ENCODE data around the gene GARRE1. TPM values are rescaled to one million over a fixed set of nuclear protein-coding genes. Genes with fewer than 3 reads are reported as not detected.
"Not testable (repeated sequence)": the region's sequence is repeated elsewhere in the genome, so short reads cannot be mapped to it uniquely, and the experiment has no call there.

Gene GARRE1
- polyA plus RNA-seq, 3 donors, result 32.4 to 32.9 (median 32.6) TPM

DNA sequence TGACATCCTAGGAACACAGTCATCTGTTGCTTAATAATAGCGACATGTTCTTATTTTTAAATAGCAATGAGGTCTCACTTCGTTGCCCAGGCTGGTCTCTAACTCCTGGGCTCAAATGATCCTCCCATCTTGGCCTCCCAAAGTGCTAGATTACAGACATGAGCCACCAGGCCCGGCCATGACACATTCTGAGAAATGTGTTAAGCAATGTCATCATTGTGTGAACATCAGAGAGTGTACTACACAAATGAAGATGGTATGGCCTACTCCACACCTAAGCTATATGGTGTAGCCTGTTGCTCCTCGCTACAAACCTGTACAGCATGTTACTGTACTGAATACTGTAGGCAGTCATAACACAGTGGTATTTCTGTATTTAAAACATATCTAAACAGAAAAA lies 24.6 kb upstream of the GARRE1 start:
- no peak for DNase-seq (ENCODE audit: low read depth in 3 of 3, low spot score in 2 of 3)

DNA sequence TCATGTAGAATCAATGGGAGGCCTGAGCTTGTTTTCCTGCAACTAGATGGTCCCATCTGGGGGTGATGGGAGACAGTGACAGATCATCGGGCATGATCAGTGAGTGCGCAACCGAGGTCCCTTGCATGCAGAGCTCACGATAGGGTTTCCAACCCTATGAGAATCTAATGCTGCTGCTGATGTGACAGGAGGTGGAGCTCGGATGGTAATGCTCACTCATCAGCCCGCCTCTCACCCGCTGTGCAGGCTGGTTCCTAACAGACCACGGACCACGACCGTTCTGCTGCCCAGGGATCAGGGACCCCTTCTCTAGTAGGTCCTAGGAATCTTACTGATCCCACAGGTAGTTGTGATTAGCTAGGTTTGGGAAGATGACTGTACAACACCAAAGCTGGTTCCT lies 23.5 kb upstream of the GARRE1 start:
- DNase-seq (ENCODE audit: low read depth in 3 of 3, low spot score in 2 of 3), result no peak

DNA sequence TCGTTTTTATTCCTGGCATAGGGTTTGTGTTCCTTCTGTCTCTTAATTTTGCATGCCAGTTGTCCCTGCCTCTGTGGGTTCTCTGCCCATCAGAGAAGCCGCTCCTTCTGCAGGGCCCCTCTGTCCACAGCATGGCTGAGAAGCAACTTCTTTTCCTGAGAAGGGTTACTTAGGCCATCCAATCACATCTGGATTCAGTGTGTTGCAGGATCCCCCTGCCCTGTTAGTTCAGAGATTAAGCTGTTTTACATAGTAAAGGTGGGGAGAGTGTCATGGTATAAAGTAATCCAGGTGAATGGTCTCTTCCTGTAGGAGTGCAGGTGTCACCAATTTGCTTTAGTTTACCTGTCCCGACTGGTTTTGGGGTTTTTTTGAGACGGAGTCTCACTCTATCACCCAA lies 22.9 kb upstream of the GARRE1 start:
- DNase-seq (ENCODE audit: low read depth in 3 of 3, low spot score in 2 of 3), result no peak

DNA sequence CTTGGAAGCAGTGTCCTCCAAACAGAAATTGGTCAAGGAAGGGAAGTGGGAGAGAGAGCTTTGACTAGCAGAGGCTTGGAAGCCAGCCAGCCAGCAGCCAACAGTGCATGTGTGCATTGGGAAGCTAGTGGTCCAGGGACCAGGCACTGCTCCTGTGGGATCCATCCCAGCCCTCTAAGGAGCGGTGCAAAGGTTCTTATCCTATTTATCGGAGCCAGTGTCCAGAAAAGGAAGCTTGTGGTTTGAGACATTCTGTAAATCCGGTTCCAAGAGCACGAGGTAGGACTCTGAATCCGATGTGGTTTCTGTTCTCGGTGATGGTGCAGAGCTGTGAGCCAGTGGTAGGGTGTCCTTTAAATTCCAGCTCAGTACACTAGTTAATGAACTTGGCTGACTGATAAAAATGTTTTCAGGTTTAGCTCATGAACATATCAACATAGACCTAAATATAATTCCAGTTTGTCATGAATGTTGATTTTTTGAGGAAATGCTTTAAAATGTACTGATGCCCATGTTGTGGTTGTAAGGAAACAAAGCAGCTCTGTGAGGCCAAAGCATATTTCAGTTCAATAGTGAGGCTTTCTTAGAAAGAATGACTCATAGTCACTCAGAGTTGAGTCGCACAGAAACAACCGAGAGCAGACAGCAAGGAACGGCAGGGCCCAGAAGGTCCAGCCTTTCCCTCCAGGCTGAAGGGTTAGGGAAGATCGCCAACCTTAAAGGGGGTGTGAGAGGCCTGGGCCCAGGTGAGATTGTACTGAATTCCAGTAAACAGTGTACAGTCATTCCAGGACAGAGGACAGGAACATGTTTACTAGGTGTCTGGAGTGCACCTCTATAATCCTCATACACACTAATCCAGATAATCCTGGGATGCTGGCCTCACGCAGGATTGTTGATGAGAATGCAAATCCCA lies 21.5 kb upstream of the GARRE1 start:
- no peak for DNase-seq (ENCODE audit: low read depth in 3 of 3, low spot score in 2 of 3)

DNA sequence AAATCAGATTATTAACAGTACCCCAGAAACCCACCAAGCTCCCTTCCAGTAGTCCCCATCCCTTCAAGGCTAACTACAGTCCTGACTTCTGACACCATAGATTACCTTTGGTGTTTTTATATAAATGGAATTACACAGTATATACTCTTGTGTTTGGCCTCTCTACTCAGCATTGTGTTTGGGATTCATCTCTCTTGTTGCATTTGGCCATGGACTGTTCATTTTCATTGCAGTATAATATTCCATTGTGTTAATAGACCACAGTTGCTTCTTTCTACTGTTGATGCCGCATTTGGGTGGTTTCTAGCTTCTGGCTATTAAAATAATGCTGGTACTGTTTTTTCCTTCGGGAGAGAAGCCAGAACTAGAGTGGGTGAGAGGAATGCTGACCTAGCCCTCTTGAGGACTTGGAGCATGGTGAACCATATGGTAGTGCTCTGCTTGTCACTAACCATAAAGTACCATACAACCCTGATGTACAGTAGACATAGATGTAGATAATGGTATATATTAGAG lies 18.9 kb upstream of the GARRE1 start:
- no peak for DNase-seq (ENCODE audit: low read depth in 3 of 3, low spot score in 2 of 3)

DNA sequence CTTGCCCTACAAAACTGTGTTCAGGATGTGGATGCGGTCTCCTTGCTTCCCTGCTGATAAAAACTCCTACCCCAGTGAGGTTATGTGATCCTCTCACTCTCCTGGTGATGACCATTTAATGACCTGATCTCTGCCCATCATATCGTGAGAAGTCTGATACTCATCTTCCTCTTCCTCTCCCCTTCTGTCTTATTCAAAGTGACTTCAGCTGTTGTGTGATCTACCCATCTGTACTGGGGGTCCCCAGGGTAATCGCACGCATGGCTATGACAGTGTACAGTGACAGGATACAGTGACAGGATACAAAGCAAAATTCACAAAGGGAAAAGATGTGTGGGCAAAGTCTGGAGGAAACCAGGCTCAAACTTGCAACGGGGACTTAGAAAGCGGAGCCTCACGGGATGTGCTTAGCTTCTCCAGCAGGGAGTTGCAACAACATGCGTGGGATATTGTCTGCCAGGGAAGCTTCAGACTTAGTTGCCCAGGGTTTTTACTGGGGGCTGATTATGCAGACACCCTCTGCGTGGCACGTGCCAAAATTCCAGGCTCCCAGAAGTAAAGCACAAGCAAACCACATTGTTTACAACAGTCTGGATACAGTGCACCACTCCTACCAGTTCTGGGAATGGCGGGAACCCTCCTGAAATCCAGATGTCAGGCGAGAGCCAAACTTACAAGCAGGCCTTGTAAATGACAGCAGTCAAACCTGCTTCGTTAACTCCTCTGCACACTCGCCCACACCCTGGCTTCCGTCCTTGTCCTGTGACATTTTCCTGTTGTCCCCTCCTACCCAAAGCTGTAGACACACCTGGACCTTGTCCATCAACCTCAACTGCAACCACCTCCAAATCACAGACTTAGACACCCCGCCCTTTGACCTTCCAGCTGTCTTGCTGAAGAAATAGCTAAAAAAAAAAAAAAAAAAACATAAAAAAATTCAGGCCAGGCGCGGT lies 18.0 kb upstream of the GARRE1 start:
- no peak for DNase-seq (ENCODE audit: low read depth in 3 of 3, low spot score in 2 of 3)

DNA sequence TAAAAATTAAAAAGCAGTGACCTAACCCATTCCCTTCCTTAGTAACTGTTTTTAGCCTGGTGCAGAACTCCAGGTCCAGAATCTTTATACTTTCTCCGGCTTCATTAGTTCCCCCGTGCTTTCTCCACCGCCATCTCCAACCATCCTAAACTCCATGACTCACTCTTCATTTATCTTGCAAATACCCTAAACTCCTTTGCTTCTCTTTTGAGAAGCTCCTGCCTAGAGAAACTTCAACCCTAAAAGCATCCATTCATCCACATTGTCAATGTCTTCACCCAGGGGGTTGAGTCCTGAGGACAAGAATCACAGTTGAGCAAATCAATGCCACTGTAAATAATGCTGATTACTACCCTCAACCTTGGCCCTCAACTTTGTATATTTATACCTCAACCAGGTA lies 17.1 kb upstream of the GARRE1 start:
- no peak for DNase-seq (ENCODE audit: low read depth in 3 of 3, low spot score in 2 of 3)

DNA sequence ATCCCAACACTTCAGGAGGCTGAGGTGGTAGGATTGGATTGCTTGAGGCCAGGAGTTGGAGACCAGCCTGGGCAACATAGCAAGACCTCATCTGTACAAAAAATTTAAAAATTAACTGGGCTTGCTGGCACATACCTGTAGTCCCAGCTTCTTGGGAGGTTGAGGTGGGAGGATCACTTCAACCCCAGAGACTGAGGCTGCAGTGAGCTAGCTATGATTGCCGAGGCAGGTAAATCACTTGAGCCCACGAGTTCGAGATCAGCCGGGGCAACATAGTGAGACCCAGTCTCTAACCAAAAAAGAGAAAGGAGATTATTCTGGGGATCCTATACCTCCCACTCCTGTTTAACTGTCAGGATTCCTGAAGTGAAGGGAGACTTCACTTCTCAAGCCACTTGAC lies 16.4 kb upstream of the GARRE1 start:
- no peak for DNase-seq (ENCODE audit: low read depth in 3 of 3, low spot score in 2 of 3)

DNA sequence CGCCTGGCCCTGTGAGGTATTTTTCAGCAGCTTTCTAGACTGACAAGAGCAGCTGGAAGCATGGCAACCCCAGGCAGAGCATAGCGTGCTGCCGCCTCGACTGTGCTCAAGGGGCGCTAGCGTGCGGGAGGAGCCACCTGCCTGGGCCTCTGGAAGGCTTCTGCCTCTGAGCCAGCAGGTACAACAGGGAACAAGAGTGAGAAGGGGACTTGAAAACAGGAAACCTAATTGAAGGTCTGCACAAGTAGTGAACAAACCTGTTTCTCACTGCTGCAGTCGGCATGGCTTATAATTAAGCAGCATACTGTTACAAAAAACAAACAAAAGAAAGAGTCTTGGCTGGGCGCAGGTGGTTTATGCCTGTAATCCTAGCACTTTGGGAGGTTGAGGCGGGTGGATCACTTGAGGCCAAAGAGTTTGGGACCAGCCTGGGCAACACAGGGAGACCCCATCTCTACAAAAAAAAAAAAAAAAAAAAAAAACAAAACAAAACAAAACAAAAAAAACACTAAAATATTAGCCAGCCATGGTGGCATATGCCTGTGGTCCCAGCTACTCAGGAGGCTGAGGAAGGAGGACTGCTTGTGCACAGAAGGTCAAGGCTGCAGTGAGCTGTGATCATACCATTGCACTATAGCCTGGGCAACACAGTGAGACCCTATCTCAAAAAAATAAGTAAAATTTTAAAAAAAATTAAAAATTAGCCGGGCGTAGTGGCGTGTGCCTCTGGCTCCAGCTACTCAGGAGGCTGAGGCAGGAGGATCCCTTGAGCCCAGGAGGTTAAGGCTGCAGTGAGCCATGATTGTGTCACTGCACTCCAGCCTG lies 12.6 kb upstream of the GARRE1 start:
- no peak for DNase-seq (ENCODE audit: low read depth in 3 of 3, low spot score in 2 of 3)

DNA sequence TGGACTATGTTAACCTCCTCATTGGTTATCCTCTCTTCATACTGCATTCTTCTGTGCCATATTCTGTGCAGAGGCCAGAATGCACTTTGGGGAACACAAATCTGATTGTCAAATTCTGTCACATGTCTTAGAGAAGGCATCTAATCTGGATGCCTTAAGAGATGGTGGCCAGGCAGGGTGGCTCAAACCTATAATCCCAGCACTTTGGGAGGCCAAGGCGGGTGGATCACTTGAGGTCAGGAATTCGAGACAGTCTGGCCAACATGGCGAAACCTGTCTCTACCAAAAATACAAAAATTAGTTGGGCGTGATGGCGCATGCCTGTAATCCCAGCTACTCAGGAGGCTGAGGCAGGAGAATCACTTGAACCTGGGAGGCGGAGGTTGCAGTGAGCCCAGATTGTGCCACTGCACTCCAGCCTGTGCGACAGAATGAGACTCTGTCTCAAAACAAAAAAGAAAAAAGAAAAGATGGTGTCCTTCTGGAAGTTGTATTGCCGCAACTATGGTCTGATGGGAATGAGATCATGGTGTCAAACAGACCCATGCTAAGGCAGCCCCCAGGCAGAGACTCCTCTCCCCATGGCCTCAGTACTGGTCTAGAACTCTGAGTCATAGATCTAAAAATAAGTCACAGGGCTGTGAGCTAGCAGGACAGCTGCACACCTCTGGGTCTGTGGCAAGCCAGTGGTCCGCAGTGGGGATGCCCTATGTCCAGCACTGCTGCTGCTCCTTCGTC lies 11.0 kb upstream of the GARRE1 start:
- DNase-seq (ENCODE audit: low read depth in 3 of 3, low spot score in 2 of 3), result not testable (repeated sequence)

DNA sequence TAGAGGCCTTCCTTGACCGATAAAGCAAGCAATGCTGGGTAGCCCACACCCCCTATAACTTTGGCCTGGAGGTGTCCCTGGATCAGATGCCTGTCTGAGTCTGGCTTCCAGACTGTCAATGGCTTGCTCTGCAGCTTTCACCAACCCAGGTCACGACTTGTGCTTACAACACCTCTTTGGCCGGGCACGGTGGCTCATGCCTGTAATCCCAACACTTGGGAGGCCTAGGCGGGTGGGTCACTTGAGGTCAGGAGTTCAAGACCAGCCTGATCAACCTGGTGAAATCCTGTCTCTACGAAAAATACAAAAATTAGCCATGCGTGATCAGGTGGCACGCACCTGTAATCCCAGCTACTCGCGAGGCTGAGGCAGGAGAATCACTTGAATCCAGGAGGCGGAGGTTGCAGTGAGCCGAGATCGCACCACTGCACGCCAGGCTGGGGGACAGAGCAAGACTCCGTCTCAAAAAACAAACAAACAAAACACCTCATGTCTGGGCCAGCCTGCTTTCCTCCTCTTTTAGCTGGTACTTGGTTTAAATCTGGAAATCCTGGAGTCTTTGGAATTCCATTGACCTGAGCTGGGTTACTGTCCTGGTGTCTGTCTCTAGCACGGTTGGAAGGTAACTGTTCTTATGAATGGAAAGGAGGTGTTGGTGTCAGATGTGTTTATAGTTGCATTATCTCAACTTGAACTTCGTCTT lies 10.3 kb upstream of the GARRE1 start:
- DNase-seq (ENCODE audit: low read depth in 3 of 3, low spot score in 2 of 3), result no peak

DNA sequence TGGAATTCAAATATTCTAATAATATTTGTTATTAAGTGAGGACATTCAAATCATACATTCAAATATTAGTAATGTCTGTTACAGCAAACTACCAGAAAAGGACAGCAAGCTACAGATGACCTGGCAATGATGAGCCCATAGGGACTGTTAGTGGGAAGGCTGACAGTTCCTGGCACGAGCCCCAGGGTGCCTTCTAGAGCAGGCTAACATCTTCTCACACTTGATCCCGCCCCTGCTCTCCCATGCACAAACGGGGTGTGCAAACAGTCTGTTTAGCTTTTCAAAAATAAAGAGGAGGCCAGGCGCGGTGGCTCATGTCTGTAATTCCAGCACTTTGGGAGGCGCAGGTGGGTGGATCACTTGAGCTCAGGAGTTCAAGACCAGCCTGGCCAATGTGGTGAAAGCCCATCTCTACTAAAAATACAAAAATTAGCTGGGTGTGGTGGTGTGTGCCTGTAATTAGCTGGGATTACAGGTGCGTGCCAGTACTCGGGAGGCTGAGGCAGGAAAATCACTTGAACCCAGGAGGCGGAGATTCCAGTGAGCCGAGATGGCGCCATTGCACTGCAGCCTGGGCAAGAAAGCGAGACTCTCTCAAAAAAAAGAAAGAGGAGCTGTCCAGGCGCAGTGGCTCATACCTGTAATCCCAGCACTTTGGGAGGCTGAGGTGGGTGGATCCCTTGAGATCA lies 9.6 kb upstream of the GARRE1 start:
- DNase-seq (ENCODE audit: low read depth in 3 of 3, low spot score in 2 of 3), result no peak

DNA sequence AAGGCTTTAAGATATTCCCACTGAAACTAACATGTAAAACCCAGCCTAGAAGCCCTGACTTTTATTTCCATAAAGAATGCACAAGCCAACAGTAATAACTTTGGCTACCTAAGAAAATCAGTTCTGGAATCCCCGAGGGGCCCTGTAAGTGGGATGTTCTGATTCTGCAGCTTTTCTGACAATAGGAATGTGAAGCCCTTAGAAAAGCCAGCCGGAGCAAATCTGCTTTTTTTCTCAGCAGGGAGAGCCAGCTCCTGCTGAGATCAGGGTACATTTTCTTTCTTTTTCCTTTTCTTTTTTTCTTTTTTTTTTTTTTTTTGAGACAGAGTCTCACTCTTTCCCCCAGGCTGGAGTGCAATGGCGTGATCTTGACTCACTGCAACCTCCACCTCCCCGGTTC lies 8.0 kb upstream of the GARRE1 start:
- DNase-seq (ENCODE audit: low read depth in 3 of 3, low spot score in 2 of 3), result no peak

DNA sequence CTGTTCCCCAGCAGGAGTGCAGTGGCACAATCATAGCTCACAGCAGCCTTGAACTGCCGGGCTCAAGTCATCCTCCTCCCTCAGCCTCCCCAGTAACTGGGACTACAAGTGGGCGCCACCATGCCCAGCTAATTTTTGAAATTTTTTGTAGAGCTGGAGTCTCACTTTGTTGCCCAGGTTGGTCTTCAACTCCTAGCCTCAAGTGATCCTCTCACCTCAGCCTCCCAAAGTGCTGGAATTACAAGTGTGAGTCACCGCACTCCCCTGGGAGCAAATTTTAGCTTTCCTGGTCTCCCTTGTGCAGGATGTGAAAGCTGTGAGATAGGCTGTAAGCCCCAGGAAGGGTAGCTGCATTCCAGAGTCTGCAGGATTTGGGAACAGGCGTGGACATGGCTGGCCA lies 5.4 kb upstream of the GARRE1 start:
- no peak for DNase-seq (ENCODE audit: low read depth in 3 of 3, low spot score in 2 of 3)

DNA sequence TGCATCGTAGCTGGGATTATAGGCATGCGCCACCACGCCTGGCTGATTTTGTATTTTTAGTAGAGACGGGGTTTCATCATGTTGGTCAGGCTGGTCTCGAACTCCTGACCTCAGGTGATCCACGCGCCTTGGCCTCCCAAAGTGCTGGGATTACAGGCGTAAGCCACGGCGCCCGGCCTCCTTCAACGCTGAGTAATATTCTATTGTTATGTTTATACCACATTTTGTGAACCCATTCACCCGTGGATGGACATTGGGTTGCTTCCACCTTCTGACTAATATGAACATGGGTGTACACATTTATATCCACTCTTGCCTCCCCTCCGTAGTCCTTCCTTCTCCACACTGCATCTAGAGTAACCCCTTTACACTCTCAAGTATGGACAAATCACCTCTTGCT lies 1.2 kb upstream of the GARRE1 start:
- not testable (repeated sequence) for DNase-seq (ENCODE audit: low read depth in 3 of 3, low spot score in 2 of 3)

DNA sequence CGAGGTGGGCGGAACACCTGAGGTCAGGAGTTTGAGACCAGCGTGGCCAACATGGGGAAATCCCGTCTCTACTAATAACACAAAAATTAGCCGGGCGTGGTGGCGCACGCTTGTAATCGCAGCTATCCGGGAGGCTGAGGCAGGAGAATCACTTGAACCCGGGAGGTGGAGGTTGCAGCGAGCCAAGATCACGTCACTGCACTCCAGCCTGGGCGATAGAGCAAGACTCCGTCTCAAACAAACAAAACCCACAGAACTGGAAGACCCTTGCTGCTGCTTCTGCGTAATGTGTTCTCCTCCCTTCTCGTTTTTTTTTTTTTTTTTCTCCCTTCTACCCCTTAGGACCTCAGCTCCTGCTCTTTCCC lies 691 bp upstream of the GARRE1 start:
- not testable (repeated sequence) for DNase-seq (ENCODE audit: low read depth in 3 of 3, low spot score in 2 of 3)

DNA sequence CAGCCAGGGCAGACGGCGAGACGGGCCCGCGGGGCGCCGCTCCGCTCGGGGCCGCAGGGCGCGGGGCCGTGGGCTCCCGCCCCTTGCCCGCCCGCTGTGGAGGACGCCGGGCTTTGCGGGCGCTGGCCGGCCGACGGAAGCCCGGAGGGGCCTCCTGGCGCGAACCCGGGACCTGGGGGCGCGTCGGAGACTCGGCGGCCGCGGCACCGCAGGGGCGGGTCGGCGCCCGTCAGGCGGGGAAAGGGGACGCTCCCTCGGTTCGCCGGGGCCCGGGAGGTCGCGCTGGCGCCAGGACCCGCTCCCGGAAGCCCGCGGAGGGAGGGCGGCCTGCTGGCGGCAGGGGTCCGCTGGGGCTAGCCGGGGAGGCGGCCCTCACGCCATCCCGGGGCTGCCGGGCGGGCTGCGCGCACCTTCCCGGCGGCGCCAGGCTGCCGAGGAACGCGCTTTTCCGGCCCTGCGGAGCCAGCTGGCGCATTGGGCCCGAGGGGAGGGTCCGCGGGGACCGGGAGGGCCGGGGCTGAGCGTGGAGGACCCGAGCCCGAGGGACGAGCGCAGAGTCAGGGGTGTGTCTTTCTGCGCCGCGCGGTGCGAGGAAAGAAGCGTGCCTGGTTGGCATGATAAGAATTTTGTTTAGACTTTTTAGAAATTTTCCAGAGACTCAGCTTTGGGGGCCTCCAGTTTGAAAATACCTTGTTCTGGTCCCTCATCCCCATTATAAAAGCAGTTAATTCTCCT lies 511 bp downstream of the GARRE1 start:
- DNase-seq (ENCODE audit: low read depth in 3 of 3, low spot score in 2 of 3), result no peak

DNA sequence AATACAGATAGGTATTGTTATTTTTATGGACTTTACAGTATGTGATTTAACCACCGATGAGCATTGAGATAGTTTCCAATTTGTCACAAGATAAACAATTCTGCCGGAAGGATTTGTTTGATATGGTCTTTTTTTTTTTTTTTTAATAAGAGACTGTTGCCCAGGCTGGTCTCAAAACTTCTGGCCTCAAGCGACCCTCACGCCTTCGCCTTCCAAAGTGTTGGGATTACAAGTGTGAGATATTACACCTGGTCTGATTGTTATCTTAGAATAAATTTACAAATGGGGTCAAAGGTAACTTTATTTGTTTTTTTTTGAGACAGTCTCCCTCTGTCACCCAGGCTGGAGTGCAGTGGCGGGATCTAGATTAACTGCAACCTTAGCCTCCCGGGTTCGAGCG lies 1.2 kb downstream of the GARRE1 start:
- DNase-seq (ENCODE audit: low read depth in 3 of 3, low spot score in 2 of 3), result no peak
